Effector CD4-positive, alpha-beta T cell (primary cell): ENCODE measurements around the gene PPM1E.
"Not testable (repeated sequence)": the region's sequence is repeated elsewhere in the genome, so short reads cannot be mapped to it uniquely, and the experiment has no call there.

Experiments used
- DNase-seq: peaks from one replicate; pipeline ENCODE4 v3.0.0-alpha.2; 2020

PPM1E gene

DNA sequence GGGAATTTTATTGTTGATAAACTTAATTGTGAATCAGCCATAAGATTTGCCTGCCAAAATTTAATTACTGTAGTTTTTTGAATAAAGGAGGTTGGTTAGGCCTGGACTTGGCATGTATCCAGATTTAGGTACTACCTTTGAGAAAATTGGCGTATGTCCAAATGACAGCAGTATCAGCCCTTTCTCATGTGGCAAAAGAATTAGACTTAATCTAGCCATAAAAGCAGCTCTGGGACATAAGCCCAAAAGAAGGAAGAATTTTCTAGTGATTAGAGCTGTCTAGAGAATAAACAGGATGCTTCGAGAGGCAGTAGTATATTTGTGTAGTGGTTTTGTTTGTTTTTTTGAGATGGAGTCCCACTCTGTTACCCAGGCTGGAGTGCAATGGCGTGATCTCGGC lies 27.7 kb downstream of the PPM1E start:
- no peak for DNase-seq

DNA sequence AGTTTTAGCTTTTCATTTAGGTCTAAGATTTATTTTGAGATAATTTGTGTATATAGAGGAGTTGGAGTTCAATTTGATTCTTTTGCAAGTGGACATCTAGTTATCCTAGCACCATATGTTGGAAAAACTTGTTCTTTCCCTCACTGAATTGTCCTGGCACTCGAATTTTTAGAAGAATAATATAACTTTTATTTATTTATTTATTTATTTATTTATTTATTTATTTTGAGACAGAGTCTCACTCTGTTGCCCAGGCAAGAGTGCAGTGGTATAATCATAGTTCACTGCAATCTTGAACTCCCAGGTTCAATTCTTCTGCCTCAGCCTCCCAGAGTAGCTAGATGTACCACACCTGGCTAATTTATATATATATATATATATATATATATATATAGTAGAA lies 29.4 kb downstream of the PPM1E start:
- DNase-seq, result no peak

DNA sequence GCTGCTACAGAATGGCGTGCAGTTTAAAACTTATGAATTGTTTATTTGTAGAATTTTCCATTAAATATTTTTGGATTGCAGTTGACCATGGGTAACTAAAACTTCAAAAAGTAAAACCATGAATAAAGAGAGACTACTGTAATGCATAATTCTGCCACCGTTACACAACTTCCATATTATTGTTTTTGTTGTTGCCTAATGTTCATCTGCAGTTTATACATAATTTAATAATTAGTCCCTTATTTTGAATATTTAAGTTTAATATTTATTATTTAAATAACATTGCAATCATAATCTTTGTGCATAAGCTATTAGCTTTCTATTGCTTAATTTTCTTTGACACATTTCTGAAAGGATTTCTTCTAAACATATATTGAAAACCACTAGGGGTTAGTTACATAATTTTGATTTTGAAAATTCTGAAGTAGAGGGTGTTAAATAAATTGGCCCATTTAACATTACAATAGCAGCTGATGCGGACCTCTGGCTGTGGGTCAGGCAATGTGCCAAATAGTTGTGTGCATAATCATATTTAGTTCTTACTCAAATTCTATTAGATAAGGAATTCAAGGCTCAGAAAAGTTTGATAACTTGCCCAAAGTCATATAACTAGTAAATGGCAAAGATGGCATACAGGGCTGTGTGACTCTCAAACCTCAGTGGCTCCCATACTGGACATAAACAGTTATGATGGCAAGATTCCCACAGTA lies 31.1 kb downstream of the PPM1E start:
- DNase-seq, result no peak

DNA sequence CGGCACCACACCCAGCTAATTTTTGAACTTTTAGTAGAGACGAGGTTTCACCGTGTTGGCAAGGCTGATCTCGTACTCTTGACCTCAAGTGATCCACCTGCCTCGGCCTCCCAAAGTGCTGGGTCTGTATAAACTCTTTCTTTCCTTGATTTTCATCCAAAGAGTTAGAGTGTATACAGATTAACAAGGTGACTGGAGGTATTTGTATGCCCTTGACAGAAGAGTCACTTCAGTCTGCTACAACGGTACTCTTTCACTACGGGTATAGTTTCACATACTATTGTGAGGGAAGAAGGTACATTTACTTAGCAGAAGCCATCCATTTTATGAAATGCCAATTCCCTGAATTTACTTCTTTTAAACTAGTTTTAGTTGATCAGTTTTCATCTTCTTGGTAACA lies 32.5 kb downstream of the PPM1E start:
- no peak for DNase-seq

GRCh38 chr17:58789160-58789559 lies 33.5 kb downstream of the PPM1E start:
- no peak for DNase-seq

DNA sequence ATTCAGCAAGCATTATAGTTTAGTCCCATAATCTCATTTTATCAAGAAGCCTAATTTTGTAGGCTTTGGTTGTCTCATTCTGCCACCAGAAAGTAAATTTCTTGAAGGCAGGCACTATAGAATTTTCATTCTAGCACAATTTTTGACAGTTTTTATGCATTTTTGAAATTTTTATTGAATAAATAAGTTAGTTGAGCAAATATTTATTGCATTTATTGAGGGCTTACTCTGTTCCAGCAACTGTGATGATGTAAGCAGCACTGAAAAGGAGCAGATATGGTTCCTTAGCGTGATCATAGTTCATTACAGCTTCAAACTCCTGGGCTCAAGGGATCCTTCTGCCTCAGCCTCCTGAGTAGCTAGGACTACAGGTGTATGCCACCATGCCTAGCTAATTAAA lies 34.2 kb downstream of the PPM1E start:
- DNase-seq, result no peak

DNA sequence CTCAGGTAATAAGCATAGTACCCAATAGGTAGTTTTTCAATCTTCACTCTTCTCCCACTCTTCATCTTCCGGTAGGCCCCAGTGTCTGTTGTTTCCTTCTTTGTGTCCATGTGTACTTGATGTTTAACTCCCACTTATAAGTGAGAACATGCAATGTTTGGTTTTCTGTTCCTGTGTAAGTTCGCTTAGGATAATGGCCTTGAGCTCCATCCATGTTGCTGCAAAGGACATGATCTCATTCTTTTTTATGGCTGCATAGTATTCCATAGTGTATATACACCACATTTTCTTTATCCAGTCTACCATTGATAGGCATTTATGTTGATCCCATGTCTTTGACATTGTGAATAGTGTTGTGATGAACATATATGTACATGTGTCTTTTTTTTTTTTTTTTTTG lies 38.9 kb downstream of the PPM1E start:
- not testable (repeated sequence) for DNase-seq

DNA sequence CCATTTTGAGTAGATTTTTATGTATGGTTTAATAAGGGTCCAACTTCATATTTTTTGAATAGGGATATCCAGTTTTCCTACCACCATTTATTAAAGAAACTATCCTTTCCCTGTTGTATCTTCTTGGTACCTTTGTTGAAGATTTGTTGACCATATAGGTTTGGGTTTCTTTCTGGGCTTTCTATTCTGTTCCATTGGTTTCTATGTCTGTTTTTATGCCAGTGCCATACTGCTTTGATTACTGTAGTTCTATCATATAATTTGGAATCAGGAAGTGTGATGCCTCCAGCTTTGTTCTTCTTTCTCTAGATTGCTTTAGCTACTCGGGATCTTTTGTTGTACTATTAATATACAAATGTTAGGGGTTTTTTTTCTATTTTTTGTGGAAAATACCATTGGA lies 46.5 kb downstream of the PPM1E start:
- no peak for DNase-seq

GRCh38 chr17:58806046-58806445 lies 50.4 kb downstream of the PPM1E start:
- DNase-seq, result no peak

- DNase-seq, result no peak
These were observed 53.2 kb downstream of the PPM1E start for GRCh38 chr17:58808609-58809563.

DNA sequence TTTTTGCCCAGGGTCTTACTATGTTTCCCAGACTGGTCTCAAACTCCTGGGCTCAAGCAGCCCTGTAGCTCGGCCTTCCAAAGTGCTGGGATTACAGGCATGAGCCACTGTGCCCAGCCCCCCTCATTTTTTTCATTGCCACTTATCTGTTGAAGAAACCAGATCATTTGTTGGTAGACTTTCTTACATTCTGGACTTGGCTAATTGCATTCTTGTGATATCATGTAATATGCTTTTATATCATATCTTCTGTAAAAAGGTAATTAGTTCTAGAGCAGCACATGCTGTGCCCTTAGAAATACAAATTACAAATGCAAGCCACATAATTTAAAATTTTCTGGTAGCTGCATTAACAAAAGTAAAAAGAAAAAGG lies 53.9 kb downstream of the PPM1E start:
- no peak for DNase-seq

GRCh38 chr17:58811290-58811689 lies 55.6 kb downstream of the PPM1E start:
- no peak for DNase-seq

- DNase-seq, result no peak
These were observed 58.1 kb downstream of the PPM1E start for GRCh38 chr17:58813712-58814111.

DNA sequence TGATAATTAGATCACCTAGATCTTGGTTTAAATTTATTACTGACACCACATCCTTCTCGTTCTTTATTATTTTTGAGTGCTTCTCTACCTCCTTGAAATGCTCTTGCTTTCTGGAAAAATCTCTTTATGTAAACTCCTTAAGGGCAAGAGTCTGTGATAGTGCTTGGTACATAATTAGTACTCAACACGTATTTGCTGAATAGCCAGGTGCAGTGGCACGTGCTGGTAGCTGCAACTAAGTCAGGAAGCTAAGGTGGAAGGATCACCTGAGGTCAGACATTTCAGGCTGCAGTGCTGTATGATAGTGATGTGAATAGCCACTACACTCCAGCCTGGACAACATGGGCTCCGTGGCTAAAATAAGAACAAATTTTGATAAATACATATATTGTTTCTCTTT lies 63.0 kb downstream of the PPM1E start:
- no peak for DNase-seq

DNA sequence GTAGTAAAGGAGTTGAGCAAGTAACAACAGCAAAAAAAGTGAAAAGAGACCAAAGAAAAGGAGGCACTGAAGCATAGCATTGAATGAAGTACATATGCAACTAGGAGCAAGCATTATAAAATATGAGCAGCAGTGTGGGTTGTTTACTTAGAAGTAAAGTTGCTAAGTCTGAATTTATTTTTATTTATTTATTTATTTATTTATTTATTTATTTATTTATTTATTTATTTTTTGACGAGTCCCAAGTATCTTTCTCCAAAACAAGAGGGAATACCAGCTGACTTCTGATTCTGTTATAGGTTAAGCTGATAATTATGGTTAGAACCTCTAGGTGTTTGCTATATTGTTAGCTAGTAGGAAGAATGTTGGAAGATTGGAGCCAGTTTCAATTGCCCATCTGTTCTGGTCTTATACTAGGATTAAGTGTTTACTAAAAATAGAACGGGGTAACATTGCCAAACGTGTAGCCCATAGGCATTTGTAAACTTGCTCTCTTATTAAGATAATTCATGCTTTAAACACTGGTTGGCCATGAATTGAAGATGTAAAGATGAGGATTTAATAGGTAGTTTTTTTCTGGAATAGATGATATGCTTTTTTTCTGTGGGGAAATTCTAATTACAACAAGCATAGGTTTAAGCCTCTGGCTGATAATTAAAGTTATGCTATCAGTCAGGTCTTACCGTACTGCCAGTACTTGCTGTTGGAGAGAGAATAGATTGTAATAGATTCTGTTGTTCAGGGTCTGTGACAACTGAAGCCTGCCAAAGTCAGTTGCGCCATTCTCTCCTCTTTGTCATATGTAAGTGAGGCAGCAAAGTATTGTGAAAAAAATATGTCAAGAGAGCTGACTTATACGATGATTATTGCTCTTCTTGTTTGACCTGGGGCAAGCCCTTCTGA lies 66.7 kb downstream of the PPM1E start:
- DNase-seq, result no peak

DNA sequence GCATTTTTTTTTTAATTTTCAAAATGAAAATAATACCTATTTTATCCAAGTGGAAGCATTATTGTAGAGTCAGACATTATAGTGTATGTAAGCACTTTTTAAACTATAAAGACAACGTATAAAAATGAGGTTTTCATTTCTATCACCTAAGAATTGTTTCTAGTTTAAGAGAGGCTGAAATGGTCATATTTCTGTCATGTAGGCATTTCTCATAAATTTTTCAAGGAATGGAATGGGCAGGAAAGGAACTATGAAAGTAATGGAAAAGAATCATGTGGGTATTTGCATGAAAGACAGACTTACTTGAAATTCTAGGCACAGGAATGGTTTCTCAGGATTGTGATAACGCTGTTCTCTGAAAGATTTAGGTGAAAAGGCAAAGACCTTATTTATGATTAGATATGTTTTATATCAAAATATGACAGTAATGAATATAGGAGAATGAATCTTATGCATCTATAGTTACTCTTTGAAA lies 67.4 kb downstream of the PPM1E start:
- DNase-seq, result no peak

- DNase-seq, result no peak
These were observed 73.6 kb downstream of the PPM1E start for GRCh38 chr17:58829172-58829637.

GRCh38 chr17:58831780-58832179 lies 76.1 kb downstream of the PPM1E start:
- DNase-seq, result no peak

DNA sequence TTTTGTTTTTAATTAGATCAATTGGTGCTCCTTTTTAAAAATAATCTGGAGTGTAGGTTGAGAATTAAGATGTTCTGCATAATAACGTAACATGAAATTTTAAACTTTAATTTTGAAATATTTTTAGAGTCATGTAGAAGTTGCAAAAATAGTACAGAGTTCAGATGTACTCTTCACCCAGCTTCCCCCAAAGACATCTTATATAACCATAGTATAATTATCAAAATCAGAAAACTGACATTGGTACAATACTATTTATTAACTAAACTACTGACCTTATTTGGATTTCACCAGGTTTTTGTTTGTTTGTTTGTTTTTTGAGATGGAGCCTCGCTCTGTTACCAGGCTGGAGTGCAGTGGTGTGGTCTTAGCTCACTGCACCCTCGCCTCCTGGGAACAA lies 76.9 kb downstream of the PPM1E start:
- DNase-seq, result no peak

GRCh38 chr17:58837699-58838098 lies 82.0 kb downstream of the PPM1E start:
- no peak for DNase-seq

- no peak for DNase-seq
These were observed 85.4 kb downstream of the PPM1E start for GRCh38 chr17:58840820-58841612.

- DNase-seq, result not testable (repeated sequence)
These were observed 90.8 kb downstream of the PPM1E start for GRCh38 chr17:58846413-58846812.
